HG02763 (cell line): Measurements from ENCODE around the gene MYO7B.

ENCODE experiments used
- ATAC-seq: cut with Tn5 transposase; IDR thresholded peaks from one replicate; pipeline ENCODE4 v1.9.1; 2021; ENCODE audit warnings: mild to moderate bottlenecking, moderate library complexity; ENCODE audit not compliant: unreplicated experiment

MYO7B gene

DNA sequence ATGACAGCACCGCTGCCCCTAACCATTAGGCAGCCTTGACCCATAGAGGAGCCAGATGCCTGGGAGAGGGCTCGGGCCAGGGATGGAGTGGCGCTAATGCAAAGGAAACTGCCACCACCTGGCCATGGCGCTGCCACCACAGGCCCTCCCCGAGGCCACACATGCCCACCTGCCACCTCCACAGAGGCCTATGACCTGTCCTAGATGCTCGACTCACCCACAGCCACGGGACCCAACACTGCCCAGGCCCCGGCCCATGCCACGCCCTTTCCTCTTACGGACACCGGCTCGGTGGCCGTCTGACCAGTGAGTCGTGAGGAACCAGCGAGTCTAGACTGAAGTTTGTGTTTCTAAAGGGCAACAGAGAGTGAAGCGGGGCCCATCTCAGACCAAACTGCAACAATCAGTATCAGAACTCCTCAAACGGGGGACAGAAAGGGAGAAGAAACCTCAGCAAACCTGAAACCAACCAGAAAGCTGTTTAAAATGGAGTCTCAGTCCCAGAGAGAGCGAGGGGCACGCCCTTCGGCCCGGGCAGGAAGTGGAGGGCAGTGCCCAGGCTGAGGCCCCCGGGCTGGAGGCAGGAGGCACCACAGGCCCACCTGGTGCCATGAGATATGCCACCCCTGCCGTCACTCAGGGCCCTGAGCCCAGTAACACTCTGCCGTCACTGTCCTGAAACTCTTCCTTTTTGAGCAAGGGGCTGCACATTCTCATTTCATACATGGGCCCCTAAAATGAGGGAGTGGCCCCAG lies 111.2 kb downstream of the MYO7B start:
- ATAC-seq: no peak

DNA sequence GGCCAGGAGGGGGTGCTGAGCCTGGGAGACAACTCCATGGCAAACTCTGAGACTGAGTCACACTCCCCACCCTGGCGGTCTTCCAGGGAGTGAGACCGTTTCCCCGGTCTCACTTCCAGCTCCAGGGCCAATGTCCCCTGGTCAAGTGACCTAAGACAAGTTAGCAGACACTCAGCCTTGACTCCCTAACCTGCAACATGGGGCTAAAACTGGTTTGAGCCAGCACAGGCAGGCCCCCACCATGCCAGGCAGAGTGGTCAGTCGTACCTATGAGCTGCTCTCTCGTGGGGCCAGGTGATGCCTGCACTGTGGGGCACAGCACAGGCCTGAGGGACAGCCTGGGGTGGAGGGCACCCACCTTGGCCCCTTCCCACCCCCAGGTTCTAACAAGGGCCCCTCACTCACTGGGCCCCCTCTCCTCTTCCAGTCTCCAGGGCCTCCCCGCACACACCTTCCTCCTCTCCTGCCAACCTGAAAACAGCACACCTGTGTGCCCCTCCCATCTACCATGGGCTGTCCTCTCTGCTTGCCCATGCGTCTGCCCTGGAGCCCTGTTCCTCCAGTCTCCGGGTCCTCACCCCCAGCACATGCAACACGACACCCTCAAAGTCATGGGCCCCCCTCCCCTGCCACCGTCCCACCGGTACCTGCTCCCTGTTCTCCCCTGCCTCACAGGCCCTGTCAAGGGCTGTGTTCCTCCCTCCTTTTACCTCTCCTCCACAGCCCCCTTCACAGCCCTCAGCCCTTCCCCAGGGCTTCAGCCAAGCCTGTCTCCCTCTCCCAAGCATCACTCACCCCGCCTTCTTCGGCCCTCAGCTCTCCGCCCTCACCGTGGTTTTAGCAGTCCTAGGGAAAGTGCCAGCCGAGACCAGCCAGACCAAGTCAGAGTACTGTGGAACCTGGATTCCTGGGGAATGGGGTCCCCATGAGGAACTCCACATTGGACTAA lies 112.0 kb downstream of the MYO7B start:
- no peak for ATAC-seq

DNA sequence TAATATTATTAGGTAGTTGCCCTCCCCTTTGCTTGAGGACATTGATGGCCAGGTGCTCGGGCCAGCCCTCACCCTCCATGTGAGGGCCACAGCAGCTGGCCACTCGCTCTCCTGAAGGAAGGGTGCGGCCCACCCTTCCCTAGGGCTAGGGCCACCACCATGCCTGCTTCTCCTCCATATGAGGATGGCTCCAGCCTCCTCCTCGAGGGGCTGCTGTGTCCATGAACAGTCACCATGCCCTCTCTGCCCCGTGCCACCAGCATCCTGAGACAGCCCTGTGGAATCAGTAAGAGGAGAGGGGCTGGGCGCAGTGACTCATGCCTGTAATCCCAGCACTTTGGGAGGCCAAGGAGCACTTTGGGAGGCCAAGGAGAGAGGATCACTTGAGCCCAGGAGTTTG lies 112.8 kb downstream of the MYO7B start:
- ATAC-seq: no peak

DNA sequence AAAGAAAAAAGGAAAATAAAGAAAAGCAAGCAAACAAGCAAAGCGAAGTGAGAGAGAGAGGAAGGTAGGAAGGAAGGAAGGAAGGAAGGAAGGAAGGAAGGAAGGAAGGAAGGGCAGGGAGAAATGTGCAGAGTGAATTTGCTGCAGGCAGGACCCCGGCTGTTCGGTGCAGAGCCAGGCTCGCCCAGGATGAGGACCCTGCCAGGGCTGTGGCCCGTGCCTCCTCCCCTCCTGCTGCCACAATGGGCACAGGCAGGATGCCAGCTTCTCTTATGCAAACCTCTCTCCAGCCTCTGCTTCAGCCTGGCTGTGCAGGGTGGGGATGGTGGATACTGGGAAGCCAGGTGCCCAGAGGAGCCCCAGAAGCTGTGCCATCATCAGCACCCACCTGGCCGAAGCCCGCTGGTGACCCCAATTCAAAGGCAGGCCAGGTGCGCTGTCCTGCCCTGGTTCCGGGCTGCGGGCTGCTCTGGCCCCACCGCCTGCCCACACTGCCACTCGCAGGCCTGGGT lies 113.7 kb downstream of the MYO7B start:
- ATAC-seq: no peak

DNA sequence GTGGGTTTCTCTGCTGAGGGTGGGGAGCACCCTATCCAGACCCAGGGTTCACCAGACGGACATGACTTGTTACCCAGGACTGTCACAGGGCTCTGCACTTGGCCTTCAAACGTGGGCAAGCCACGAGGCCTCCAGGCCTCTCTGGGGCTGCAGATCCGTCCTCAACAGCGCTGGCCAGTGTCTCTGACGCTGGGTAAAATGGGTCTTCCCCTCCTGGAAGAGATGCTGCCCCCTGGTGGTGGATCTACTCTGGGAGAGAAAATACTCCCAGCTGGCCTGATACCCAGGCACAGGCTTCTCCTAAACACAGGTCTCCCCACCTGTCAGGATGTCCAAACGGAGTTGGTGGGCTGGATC lies 114.2 kb downstream of the MYO7B start:
- peak; percentile 62 for ATAC-seq

DNA sequence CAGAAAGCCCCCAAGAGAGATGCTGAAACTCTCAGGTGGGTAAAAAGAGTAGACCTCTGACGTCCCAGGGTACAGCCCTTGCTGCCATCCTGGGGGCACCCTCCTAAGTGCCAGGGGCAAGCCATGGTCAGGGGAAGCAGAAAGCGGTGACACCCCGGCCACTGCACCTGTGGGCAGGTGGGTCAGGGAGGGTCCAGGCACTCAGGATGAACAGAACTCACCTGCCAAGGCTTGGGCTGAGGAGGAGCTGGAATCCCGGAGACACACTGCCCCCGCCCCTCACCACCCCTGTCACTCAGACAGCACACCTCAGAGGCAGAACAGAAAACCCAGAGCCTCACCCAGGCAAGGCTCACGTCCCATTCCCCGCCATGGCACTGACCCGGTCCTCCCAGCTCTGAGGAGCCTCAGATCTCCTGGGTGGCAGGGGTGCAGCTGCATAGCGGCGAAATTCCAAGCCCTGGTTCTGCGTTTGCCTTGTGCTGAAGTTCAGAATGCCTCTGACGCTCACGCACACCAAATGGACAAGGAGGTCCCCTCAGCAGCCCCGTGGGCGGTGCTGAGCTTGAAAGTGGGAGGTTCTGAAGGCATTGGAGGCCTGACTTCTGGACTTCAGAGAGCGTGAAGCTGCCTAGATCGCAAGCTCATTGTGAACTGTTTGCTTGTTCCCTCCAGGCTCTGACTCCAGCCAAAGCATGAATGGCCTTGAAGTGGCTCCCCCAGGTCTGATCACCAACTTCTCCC lies 114.7 kb downstream of the MYO7B start:
- ATAC-seq: no peak

DNA sequence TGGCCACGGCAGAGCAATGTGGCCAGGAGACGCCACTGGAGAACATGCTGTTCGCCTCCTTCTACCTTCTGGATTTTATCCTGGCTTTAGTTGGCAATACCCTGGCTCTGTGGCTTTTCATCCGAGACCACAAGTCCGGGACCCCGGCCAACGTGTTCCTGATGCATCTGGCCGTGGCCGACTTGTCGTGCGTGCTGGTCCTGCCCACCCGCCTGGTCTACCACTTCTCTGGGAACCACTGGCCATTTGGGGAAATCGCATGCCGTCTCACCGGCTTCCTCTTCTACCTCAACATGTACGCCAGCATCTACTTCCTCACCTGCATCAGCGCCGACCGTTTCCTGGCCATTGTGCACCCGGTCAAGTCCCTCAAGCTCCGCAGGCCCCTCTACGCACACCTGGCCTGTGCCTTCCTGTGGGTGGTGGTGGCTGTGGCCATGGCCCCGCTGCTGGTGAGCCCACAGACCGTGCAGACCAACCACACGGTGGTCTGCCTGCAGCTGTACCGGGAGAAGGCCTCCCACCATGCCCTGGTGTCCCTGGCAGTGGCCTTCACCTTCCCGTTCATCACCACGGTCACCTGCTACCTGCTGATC lies 115.4 kb downstream of the MYO7B start:
- ATAC-seq: no peak

DNA sequence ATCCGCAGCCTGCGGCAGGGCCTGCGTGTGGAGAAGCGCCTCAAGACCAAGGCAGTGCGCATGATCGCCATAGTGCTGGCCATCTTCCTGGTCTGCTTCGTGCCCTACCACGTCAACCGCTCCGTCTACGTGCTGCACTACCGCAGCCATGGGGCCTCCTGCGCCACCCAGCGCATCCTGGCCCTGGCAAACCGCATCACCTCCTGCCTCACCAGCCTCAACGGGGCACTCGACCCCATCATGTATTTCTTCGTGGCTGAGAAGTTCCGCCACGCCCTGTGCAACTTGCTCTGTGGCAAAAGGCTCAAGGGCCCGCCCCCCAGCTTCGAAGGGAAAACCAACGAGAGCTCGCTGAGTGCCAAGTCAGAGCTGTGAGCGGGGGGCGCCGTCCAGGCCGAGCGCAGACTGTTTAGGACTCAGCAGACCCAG lies 115.9 kb downstream of the MYO7B start:
- no peak for ATAC-seq

DNA sequence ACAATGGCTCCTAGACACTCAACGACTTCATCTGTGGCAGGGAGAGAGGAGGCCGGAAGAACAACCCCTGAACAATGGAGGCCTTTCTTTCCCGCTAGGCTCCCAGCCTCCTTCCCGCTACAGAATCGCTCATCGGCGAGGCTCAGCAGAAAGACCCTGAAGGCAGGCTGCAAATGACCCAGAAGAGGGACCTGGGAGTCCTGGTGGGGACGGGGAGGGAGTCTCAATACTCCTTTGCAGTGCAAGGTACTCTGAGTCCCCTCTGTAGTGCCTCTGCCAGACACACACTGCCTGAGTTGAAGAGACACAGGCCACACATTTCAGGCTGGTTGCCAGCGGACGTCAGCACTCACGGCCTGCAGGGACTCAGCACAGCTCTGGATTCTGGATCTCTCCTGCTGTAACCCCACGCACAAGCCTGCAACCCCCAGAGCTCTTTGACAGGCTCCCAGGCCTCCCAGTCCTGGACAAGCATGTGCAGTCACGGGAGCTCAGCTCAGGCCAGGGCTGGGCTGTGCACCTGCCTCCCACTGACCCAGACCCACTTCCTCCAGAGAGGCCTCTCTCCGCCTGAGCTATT lies 116.6 kb downstream of the MYO7B start:
- no peak for ATAC-seq

DNA sequence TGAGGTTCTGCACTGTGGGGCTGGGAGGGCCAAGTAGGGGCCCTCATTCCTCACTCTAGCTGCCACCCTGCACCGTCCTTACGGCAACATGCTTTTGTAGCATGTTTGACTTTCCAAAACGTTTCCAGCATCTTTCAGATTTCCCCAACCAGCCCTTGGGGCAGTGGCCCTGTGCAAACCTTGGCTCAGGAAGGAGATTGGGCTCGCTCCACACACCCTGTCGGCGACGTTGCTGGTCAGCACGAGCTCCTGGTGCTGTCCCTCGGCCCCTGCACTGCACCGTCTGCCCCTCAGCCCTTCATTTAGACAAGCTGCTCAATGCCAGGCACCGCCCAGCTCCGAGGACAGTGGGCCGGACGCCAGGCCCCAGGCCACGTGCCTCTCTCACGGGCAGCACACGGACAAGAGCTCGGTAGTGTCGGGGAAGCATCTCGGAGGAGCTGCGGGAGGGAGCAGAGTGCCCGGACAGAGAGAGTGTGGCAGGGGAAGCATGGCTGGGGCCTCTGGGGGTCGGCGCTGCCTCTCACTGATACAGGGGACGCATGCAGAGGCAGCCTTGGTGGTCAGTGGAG lies 117.4 kb downstream of the MYO7B start:
- ATAC-seq: no peak

DNA sequence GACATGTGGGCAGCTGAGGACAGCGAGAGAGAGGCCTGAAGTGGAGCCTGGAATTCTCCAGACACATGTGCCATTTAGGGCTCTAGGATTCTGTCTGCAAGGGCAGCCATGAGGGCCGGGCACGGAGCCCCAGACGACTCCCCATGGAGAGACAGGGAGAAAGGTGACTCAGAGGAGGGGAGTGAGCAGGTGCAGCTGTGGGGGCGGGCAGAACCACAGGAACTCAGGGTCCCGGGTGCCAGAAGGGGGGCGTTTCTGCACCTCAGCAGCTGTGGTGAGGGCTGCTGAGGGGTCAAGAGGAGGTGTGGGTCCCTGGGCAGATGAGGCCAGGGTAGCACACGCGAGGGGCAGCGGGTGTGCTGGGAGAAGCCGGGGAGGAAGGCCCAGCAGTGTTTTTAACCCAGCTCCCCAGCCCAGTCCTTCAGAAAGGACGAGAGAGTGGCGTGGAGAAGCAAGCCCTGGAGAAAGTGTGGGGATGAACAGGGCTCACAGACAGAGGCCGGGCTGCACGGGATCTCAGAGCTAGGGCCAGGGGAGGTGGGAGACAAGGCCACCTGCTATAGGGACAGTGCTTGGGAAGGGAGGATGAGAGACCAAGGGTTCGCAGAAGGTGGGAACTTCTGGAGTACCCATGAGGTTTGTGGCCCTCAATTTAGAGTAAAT lies 118.1 kb downstream of the MYO7B start:
- no peak for ATAC-seq

DNA sequence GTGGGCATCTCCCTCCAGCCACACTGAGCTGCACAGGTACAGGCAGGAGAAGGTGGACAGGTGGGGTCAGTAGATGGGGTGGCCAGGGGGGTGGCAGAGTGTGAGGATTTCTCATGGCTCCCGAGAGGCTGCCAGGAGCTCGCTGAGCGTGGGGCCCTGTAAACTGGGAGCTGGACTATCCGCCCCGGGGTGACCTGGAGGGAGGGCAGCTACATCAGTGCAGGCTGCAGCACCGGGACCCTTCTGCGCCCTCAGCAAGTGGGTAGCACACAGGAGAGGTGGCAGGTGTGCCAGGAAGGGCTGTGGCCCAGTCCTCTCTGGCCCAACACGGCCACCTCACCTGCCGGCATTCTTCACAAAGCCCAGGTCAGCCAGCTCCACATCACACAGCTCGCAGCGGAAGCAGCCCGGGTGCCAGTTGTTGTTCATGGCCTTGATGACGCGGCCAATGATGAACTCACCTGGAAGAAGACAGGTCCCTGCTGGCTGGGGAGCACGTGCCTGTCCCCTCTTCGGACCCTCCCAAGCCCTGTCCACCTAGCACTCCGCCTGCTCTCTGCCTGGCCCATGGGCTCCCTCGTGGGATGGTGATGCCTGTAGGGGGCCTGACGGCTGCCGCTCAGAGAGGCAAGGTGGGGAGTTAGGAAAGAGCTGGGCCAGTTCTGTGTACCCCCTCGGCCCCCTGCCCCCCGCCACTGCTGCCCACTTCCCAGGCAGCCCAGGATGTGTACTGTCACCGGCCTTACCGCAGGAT lies 118.8 kb downstream of the MYO7B start:
- ATAC-seq: no peak

DNA sequence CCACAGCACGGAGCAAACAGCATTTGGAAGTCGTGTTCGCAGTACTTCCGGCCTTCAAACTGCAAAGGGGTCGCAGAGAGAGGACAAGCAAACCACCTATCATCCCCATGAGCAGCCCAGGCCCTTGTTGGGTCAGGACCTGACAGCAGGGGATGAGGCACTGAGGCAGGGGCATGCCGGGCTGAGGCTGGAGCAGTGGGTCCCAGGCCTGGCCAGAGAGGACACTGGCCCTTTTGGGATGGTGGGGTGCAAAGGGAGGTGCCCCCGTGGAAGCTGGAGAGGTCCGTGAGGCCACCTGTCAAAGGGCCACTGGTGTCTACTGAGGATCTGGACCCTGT lies 119.3 kb downstream of the MYO7B start:
- no peak for ATAC-seq

DNA sequence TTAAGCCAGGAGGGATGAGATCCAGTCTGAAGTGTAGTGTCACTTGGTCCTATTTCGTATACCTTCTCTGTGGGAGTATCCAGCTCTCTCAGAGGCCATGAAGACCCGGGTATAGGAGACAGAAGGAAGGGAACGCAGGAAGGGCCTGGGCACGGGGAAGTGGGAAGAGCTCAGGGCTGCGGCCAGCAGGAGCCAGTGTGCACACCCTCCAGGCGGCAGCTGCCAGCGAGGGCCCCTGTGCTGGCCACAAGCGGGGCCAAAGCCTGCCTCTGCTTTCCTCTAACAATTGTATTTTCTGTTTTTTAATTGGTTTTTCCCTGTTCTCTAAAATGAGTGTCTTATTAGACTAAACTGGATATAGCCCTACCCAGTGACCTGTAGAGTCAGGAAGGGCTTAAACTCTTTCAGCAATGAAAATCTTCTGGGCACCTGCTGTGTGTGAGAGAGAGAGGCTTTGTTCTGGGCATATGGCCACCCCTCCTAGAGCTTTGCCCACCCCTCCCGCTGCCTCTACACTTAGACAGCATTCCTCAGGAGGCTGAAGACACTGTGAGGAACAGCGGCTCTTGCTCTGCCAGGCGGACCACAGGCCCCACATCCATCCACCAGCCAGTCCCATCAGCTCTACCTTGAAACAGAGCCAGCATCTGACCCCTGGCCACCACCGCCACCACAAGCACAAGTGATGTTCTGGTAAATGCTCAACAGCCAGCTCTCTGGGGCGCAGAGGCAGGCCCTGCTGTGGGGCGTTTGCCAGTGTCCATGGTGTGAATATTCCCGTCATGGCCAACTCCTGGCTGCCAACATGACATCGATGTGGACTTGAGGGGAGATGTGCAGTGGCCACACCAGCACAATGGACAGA lies 120.0 kb downstream of the MYO7B start:
- no peak for ATAC-seq

DNA sequence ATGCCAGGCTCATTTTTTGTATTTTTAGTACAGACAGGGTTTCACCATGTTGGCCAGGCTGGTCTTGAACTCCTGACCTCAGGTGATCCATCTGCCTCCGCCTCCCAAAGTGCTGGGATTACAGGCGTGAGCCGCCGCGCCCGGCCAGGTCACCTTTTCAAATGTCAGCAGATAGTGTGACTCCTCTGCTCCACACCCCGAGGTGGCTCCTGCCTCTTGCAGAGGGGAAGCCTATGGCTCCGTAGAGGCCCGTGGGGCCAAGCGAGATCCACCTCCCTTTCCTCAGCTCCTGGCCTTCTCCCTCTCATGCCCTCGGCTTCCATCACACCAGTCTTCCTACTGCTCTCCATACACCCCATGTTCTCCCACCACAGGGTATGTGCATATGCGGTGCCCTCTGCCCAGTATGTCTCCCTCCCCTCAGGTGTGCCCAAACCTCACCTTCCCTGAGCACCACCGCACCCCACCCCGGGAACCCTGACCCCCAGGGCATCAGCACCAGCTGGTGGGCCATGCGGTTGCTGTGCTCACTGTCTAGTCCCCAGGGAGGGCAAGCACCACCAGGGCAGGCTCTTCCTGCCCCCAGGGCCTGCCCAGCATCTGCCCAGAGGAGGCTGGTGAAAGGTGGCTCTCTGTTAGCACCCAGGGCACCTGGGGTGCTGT lies 121.2 kb downstream of the MYO7B start:
- no peak for ATAC-seq

DNA sequence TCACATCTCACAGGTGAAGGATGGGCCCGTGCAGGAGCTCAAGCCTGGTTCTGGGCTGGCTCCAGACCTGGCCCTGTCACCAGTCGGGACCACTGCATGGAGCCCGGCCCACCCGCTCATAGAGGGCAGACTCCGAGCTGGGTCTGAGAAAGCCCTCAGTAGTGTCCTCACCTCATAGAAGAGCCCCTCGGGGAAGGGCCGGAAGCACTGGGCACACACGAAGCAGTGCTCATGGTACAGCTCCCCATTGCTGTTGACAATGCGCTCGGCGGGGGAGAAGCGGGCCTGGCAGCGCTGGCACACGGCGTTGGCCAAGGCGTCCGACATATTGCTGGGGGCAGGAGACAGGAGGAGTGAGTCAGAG lies 121.7 kb downstream of the MYO7B start:
- no peak for ATAC-seq

DNA sequence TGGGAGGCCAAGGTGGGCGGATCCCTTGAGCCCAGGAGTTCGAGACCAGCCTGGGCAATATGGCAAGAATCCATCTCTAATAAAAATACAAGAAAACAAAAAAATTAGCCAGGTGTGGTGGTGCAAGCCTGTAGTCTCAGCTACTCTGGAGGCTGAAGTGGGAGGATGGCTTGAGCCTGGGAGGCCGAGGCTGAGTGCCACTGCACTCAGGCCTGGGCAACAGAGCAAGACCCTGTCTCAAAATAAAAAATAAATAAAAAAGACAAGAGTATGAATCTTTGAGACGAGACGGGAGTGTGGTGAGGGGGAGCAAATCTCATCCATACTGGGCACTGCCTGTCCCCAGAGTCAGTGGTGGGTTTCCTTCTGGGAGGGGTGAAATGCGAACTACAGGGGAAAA lies 122.7 kb downstream of the MYO7B start:
- ATAC-seq: no peak
